NCI-H2196 (cell line): ENCODE measurements around the gene TSPAN18.

Source experiments
- DNase-seq: peaks from one replicate; lab custom pipeline; 2025; ENCODE audit not compliant: unreplicated experiment; lab: John Stamatoyannopoulos, UW

TSPAN18 gene

GRCh38 chr11:44711113-44711786 is 15.5 kb upstream of the TSPAN18 start:
- peak; percentile 45 for DNase-seq

GRCh38 chr11:44711787-44712608 is 14.8 kb upstream of the TSPAN18 start:
- DNase-seq: no peak

- DNase-seq: no peak
Measured at GRCh38 chr11:44713022-44713421, 13.7 kb upstream of the TSPAN18 start.

GRCh38 chr11:44716256-44716655 is 10.5 kb upstream of the TSPAN18 start:
- DNase-seq: no peak

GRCh38 chr11:44718057-44718456 is 8.7 kb upstream of the TSPAN18 start:
- DNase-seq: no peak

- DNase-seq: no peak
Measured at GRCh38 chr11:44718612-44719390, 8.0 kb upstream of the TSPAN18 start.

GRCh38 chr11:44725016-44725685 is 1.6 kb upstream of the TSPAN18 start:
- no peak for DNase-seq

GRCh38 chr11:44725757-44726282 is 942 bp upstream of the TSPAN18 start:
- no peak for DNase-seq

GRCh38 chr11:44727114-44727372 is 281 bp downstream of the TSPAN18 start:
- DNase-seq: no peak

GRCh38 chr11:44727373-44728287 is 868 bp downstream of the TSPAN18 start:
- peak; percentile 70 for DNase-seq

GRCh38 chr11:44728491-44728910 is 1.7 kb downstream of the TSPAN18 start:
- DNase-seq: no peak

GRCh38 chr11:44729063-44729462 is 2.3 kb downstream of the TSPAN18 start:
- DNase-seq: no peak

GRCh38 chr11:44729713-44730112 is 3.0 kb downstream of the TSPAN18 start:
- no peak for DNase-seq

GRCh38 chr11:44730775-44731174 is 4.0 kb downstream of the TSPAN18 start:
- no peak for DNase-seq

- DNase-seq: no peak
Measured at GRCh38 chr11:44731685-44732430, 5.1 kb downstream of the TSPAN18 start.

- DNase-seq: no peak
Measured at GRCh38 chr11:44732564-44732963, 5.8 kb downstream of the TSPAN18 start.

GRCh38 chr11:44733877-44734276 is 7.1 kb downstream of the TSPAN18 start:
- no peak for DNase-seq

- no peak for DNase-seq
Measured at GRCh38 chr11:44734843-44735381, 8.2 kb downstream of the TSPAN18 start.

GRCh38 chr11:44736791-44737190 is 10.0 kb downstream of the TSPAN18 start:
- no peak for DNase-seq
